Measurements from ENCODE around the gene TCERG1. TPM values are rescaled to one million over a fixed set of nuclear protein-coding genes. Genes with fewer than 3 reads are reported as not detected.

The TCERG1 gene
- total RNA-seq, 1 experiment from 2014 or later, result 112 TPM

DNA sequence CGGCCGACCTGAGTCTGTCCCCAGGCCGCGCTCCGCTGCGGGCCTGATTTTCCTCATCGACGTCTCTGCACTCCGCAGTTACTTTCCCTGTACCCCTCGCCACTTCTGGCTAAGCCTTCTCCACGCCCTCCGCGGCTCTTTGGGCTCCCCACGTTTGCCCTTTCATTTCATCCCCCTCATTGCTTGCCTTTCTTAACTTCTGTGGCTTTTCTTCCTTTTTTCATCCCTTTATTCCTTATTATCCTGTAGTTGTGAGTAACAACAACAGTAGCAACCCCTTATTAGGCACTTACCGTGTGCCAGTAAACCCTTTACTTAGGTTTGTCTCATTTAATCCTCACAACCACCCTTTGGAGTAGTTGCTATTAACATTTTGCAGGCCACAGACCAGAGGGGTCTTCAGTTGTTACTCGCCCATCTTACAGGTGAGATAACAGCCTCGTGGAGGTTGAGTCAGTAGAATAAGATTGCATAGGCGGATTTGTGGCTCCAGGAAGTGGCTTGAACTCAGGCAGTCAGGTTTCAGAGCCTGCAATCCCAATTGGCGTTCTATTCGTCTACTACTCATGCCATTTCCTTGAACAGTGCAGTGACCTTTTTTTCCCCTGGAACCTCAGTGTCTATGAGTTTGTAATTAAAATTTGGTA, 724 bp downstream of the TCERG1 start:
- Histone ChIP-seq H4K8ac (replicated peaks; ENCODE audit: insufficient read length, low read depth, low read length) (no peak overlapping the region), H3K79me2 (ENCODE audit: insufficient read depth, low read length) (peaks cover 43% of the 10 kb centered on the region), H2AK5ac (ENCODE audit: insufficient read length, low read length) (no peak overlapping the region), H3K9ac (ENCODE audit: extremely low read depth, insufficient read length, low read length) (peak overlapping the region; percentile 98), H2AFZ (ENCODE audit: low read length) (no peak overlapping the region), H3K9me3 (ENCODE audit: control insufficient read depth, low read depth, low read length) (no peaks in the 10 kb centered on the region), H4K5ac (ENCODE audit: insufficient read length, low read depth, low read length) (peak overlapping the region; percentile 93), H3K27me3 (ENCODE audit: insufficient read depth, low read length) (no peaks in the 10 kb centered on the region), H2BK15ac (ENCODE audit: low read depth, low read length) (no peak overlapping the region), H2BK20ac (ENCODE audit: low read depth, low read length, poor library complexity, severe bottlenecking) (no peak overlapping the region), H3K14ac (ENCODE audit: insufficient read depth, low read length) (peak overlapping the region; percentile 100), H2BK5ac (ENCODE audit: insufficient read length, low read length) (no peak overlapping the region), H2BK12ac (ENCODE audit: insufficient read length, low read depth, low read length) (no peak overlapping the region), H3K79me1 (ENCODE audit: insufficient read depth, low read depth, low read length, poor library complexity, severe bottlenecking) (no peaks in the 10 kb centered on the region), H3K4me2 (ENCODE audit: insufficient read depth, insufficient read length, low read length) (peak overlapping the region; percentile 96), H3T11ph (ENCODE audit: low read length) (no peak overlapping the region), H3K23me2 (ENCODE audit: insufficient read length, low read depth, low read length, poor library complexity, severe bottlenecking) (peaks cover 6% of the 10 kb centered on the region), H3K56ac (ENCODE audit: insufficient read length, low read depth, low read length) (no peak overlapping the region), H4K91ac (ENCODE audit: insufficient read length, low read depth, low read length) (peak overlapping the region; percentile 72), H2BK120ac (ENCODE audit: low read depth, low read length, poor library complexity, severe bottlenecking) (no peak overlapping the region), H3K23ac (ENCODE audit: insufficient read length, low read depth, low read length) (no peak overlapping the region), H3K27ac (ENCODE audit: insufficient read length, low read depth, low read length) (no peak overlapping the region), H3K4me1 (ENCODE audit: insufficient read depth, low read length) (no peaks in the 10 kb centered on the region), H4K20me1 (ENCODE audit: control insufficient read depth, insufficient read depth, insufficient read length) (no peaks in the 10 kb centered on the region), H3K4ac (ENCODE audit: low read depth, low read length) (peak overlapping the region; percentile 77; the same call in 1 of the 2 replicates), H3K18ac (ENCODE audit: insufficient read length, low read depth, low read length) (peak overlapping the region; percentile 98)
- Mint-ChIP-seq H3K4me1 (peaks cover 30% of the 10 kb centered on the region in 2 experiments), H3K27me3 (ENCODE audit: low read depth) (no peaks in the 10 kb centered on the region), H3K36me3 (ENCODE audit: insufficient read depth in 1 of 3, low read depth in 3 of 3) (peaks cover 0 to 5% (median 2%) of the 10 kb centered on the region in 3 experiments; a peak in 4 of 7 replicates), H3K9me3 (no peaks in the 10 kb centered on the region; a peak in 1 of 5 replicates), H3K4me3 (peak overlapping the region; percentile 93 to 94), H3K27ac (peak overlapping the region; percentile 95 to 100 (median 98))
- DNase-seq, result no peak
- WGBS (ENCODE audit: extremely low coverage, insufficient read length, low lambda C conversion rate), result no CpG with 5 or more reads among the region's 20 CpGs
- TF ChIP-seq, protein P1, sequence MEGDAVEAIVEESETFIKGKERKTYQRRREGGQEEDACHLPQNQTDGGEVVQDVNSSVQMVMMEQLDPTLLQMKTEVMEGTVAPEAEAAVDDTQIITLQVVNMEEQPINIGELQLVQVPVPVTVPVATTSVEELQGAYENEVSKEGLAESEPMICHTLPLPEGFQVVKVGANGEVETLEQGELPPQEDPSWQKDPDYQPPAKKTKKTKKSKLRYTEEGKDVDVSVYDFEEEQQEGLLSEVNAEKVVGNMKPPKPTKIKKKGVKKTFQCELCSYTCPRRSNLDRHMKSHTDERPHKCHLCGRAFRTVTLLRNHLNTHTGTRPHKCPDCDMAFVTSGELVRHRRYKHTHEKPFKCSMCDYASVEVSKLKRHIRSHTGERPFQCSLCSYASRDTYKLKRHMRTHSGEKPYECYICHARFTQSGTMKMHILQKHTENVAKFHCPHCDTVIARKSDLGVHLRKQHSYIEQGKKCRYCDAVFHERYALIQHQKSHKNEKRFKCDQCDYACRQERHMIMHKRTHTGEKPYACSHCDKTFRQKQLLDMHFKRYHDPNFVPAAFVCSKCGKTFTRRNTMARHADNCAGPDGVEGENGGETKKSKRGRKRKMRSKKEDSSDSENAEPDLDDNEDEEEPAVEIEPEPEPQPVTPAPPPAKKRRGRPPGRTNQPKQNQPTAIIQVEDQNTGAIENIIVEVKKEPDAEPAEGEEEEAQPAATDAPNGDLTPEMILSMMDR (conservative IDR thresholded peaks at IDR 0.05), result no peak
